Measurements from ENCODE around the gene DEFB132. TPM values are rescaled to one million over a fixed set of nuclear protein-coding genes. Genes with fewer than 3 reads are reported as not detected.

The DEFB132 gene
- total and polyA plus RNA-seq, 2 donors (not counting 3 experiments of a cell fraction or from before 2014, with no cell fraction given) = not detected

DNA sequence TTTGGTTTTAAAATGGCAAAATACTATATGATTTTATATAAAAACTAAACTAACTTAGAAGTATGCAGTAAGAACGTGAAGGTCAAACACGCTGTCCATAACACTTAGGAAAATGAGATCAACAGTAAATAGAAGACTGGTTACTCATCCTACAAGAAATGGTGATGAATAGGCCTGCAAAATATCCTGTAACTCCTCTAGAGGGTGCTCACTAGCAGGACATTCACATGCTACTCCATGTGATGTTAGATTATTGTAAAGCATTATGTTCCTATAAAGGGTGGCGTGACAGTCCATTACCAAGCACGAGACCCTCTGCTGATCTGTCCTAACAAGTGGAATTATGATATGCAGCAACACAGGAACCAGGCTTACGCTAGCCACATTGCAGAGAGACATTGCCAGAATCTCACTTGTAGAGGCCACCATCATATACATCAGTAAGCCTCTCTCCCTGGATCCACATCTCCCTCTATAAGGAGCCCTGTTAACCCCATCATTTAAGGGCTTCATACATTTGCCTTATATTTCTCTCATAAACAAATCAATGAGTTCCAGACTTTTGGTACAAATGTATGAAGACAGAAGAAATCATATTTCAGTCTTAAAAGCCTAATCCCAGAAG lies 48.5 kb upstream of the DEFB132 start:
- Histone ChIP-seq H3K27me3 (ENCODE audit: control insufficient read depth in 2 of 2, insufficient read depth in 2 of 2, low read length in 2 of 2) (peaks cover 11 to 22% of the 10 kb centered on the region in 2 experiments), H3K9me3 (replicated peaks; ENCODE audit: control insufficient read depth, insufficient read depth, low read length) (no peaks in the 10 kb centered on the region), H4K20me1 (replicated peaks; ENCODE audit: control insufficient read depth, extremely low read depth, insufficient read depth, low read length) (no peaks in the 10 kb centered on the region), H3K4me3 (replicated peaks in 1 of 3; ENCODE audit: insufficient read depth in 1 of 3, low read depth in 1 of 3, low read length in 3 of 3) (no peak overlapping the region), H3K9ac (replicated peaks; ENCODE audit: extremely low read depth, insufficient read depth, low read length) (no peak overlapping the region), H3K4me1 (ENCODE audit: control insufficient read depth, extremely low read depth, insufficient read depth, low read length) (no peaks in the 10 kb centered on the region), H3K4me2 (ENCODE audit: insufficient read depth, low read length) (no peak overlapping the region), H3K79me2 (ENCODE audit: control insufficient read depth, insufficient read depth, low read length) (no peaks in the 10 kb centered on the region), H3K27ac (ENCODE audit: insufficient read depth, low read depth, low read length) (no peak overlapping the region), H2AFZ (ENCODE audit: low read depth, low read length) (no peak overlapping the region), H3K36me3 (ENCODE audit: control insufficient read depth in 2 of 2, extremely low read depth in 1 of 2, insufficient read depth in 2 of 2, low read length in 2 of 2) (no peaks in the 10 kb centered on the region), H3K9me1 (replicated peaks; ENCODE audit: control insufficient read depth, extremely low read depth, insufficient read depth, low read length) (no peaks in the 10 kb centered on the region)
- ChIA-PET CTCF (interaction anchor here (0.8 to 2.5 kb wide), 3 partner anchors 57 to 121 kb away, joined by 5 to 19 read pairs (median 9); no protein-coding TSS in a partner anchor), POLR2A (no interaction called here)
- TF ChIP-seq POLR2A (IDR thresholded peaks at IDR 0.05; ENCODE audit: low read depth, low read length) = no peak
- TF ChIP-seq MYC (IDR thresholded peaks at IDR 0.05; ENCODE audit: low read depth, low read length) = no peak
- TF ChIP-seq, protein P1, sequence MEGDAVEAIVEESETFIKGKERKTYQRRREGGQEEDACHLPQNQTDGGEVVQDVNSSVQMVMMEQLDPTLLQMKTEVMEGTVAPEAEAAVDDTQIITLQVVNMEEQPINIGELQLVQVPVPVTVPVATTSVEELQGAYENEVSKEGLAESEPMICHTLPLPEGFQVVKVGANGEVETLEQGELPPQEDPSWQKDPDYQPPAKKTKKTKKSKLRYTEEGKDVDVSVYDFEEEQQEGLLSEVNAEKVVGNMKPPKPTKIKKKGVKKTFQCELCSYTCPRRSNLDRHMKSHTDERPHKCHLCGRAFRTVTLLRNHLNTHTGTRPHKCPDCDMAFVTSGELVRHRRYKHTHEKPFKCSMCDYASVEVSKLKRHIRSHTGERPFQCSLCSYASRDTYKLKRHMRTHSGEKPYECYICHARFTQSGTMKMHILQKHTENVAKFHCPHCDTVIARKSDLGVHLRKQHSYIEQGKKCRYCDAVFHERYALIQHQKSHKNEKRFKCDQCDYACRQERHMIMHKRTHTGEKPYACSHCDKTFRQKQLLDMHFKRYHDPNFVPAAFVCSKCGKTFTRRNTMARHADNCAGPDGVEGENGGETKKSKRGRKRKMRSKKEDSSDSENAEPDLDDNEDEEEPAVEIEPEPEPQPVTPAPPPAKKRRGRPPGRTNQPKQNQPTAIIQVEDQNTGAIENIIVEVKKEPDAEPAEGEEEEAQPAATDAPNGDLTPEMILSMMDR (IDR thresholded peaks at IDR 0.05; ENCODE audit: extremely low read depth in 1 of 2, insufficient read depth in 1 of 2, low read depth in 1 of 2, low read length in 2 of 2) = peak; percentile 31 to 50
- TF ChIP-seq, protein P2, sequence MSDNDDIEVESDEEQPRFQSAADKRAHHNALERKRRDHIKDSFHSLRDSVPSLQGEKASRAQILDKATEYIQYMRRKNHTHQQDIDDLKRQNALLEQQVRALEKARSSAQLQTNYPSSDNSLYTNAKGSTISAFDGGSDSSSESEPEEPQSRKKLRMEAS (IDR thresholded peaks at IDR 0.05; ENCODE audit: insufficient read depth, insufficient read length) = no peak
- peak; percentile 8 for TF ChIP-seq FOS (IDR thresholded peaks at IDR 0.05; ENCODE audit: borderline replicate concordance, insufficient read depth, low read length)
- TF ChIP-seq POLR2AphosphoS5 (IDR thresholded peaks at IDR 0.05; ENCODE audit: insufficient read depth, low read depth, low read length) = no peak
- TF ChIP-seq EZH2 (IDR thresholded peaks at IDR 0.05; ENCODE audit: borderline replicate concordance, low read depth, low read length, severe bottlenecking) = no peak
- BruUV-seq (replicated peaks) = no TSS peak
- peak; percentile 66 for DNase-seq (ENCODE audit: low read depth, low spot score)
- dilution Hi-C loops (cut with MboI; ENCODE audit: extremely low pct_ligation_motif_present, low sequenced_read_pairs) = no loop called here
- peak; percentile 71 for FAIRE-seq
- intact Hi-C loops (cut with micrococcal nuclease) = loop anchor here (1.0 to 5.0 kb wide), 3 partner anchors 58 to 138 kb away; partner anchors contain the start of gene NRSN2

Measured in endothelial cell of umbilical vein (primary cell).